Erythroblast (primary cell): ENCODE data around the gene RASGRP3.

Source experiments
- DNase-seq, 2 experiments: peaks; one replicate each; lab custom pipeline; 2025; lab: John Stamatoyannopoulos, UW
- GATA1 ChIP-seq: IDR thresholded peaks from 2 replicates; pipeline ENCODE4 v1.6.1; 2011; ENCODE audit warnings: low read depth, mild to moderate bottlenecking, control low read depth, low read length, moderate library complexity
- POLR2A ChIP-seq: IDR thresholded peaks from 2 replicates; pipeline ENCODE4 v1.6.1; 2011; ENCODE audit warnings: mild to moderate bottlenecking, low read length

Gene RASGRP3

GRCh38 chr2:33491441-33492084, 15.1 kb downstream of the RASGRP3 start:
- DNase-seq = no peak
- no peak for TF ChIP-seq POLR2A

GRCh38 chr2:33492399-33493134, 16.1 kb downstream of the RASGRP3 start:
- TF ChIP-seq POLR2A = no peak
- no peak for TF ChIP-seq GATA1
- DNase-seq = no peak

- TF ChIP-seq POLR2A (no peak), GATA1 (no peak)
- DNase-seq = no peak
Measured at GRCh38 chr2:33494155-33494779, 17.8 kb downstream of the RASGRP3 start.

GRCh38 chr2:33494877-33495641, 18.6 kb downstream of the RASGRP3 start:
- no peak for DNase-seq
- no peak for TF ChIP-seq POLR2A
- TF ChIP-seq GATA1 = no peak

- TF ChIP-seq POLR2A (no peak), GATA1 (no peak)
- no peak for DNase-seq
Measured at GRCh38 chr2:33495683-33496082, 19.2 kb downstream of the RASGRP3 start.

GRCh38 chr2:33496150-33496549, 19.7 kb downstream of the RASGRP3 start:
- TF ChIP-seq POLR2A (no peak), GATA1 (no peak)
- no peak for DNase-seq

GRCh38 chr2:33496726-33497125, 20.3 kb downstream of the RASGRP3 start:
- no peak for TF ChIP-seq POLR2A
- TF ChIP-seq GATA1 = no peak
- DNase-seq = no peak

GRCh38 chr2:33497221-33497650, 20.8 kb downstream of the RASGRP3 start:
- TF ChIP-seq POLR2A = no peak
- no peak for TF ChIP-seq GATA1
- DNase-seq = no peak

GRCh38 chr2:33498291-33498956, 22.0 kb downstream of the RASGRP3 start:
- TF ChIP-seq GATA1 (no peak), POLR2A (no peak)
- no peak for DNase-seq

- DNase-seq = no peak
- TF ChIP-seq GATA1 (no peak), POLR2A (no peak)
Measured at GRCh38 chr2:33500177-33500576, 23.7 kb downstream of the RASGRP3 start.

GRCh38 chr2:33502025-33502424, 25.6 kb downstream of the RASGRP3 start:
- TF ChIP-seq POLR2A = no peak
- no peak for TF ChIP-seq GATA1
- DNase-seq = no peak

- DNase-seq = no peak
- TF ChIP-seq GATA1 (no peak), POLR2A (no peak)
Measured at GRCh38 chr2:33503002-33503401, 26.6 kb downstream of the RASGRP3 start.

- no peak for DNase-seq
- no peak for TF ChIP-seq POLR2A
- no peak for TF ChIP-seq GATA1
Measured at GRCh38 chr2:33505966-33506365, 29.5 kb downstream of the RASGRP3 start.
